ENCODE data around the gene WDR72. TPM values are rescaled to one million over a fixed set of nuclear protein-coding genes. Genes with fewer than 3 reads are reported as not detected.

WDR72 gene
- total and polyA plus RNA-seq, 11 donors = 0.01 to 0.11 (median 0.08) TPM; not detected in 8

DNA sequence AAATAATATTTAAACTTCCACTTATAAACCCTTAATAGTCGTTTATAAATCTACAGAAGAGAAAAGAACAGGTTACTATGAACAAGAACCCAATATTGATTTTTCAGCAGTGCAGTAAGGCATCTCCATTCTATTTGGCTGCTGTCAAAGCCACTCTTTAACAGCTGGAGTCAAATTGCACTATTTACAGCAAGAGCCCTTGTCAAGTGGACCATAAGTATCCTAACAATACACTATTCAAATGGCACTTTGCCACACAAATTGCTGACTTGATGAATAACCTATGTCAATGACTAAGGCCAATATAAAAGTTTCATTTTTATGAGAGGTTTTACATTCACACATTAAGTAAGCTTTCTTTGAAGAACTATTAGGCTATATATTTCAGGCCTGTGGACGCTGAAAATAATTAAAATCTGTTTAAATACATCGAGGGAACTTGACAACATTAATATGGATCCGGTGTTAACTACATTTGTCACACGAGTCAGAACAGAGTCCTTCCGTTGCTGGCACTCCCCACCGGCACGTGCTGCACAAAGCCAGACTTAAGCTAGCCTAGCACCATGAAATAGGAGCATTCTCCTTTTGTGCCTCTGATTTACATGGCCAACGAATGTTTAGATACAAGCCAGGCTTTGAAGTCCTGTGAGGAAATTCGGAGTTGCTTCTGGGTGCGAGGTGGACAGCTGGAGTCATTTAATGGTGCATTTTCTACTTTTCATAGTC is 100.5 kb downstream of the WDR72 start:
- Histone ChIP-seq H3K27me3 (peaks cover 0 to 5% (median 0%) of the 10 kb centered on the region in 9 donors), H3K9me3 (no peaks in the 10 kb centered on the region), H3K4me1 (no peaks in the 10 kb centered on the region), H3K36me3 (no peaks in the 10 kb centered on the region), H3K27ac (no peak overlapping the region), H3K4me3 (no peak overlapping the region)
- ATAC-seq (no peak), DNase-seq (no peak)
- TF ChIP-seq, protein P1, sequence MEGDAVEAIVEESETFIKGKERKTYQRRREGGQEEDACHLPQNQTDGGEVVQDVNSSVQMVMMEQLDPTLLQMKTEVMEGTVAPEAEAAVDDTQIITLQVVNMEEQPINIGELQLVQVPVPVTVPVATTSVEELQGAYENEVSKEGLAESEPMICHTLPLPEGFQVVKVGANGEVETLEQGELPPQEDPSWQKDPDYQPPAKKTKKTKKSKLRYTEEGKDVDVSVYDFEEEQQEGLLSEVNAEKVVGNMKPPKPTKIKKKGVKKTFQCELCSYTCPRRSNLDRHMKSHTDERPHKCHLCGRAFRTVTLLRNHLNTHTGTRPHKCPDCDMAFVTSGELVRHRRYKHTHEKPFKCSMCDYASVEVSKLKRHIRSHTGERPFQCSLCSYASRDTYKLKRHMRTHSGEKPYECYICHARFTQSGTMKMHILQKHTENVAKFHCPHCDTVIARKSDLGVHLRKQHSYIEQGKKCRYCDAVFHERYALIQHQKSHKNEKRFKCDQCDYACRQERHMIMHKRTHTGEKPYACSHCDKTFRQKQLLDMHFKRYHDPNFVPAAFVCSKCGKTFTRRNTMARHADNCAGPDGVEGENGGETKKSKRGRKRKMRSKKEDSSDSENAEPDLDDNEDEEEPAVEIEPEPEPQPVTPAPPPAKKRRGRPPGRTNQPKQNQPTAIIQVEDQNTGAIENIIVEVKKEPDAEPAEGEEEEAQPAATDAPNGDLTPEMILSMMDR (IDR thresholded peaks at IDR 0.05) = no peak
- TF ChIP-seq POLR2A (IDR thresholded peaks at IDR 0.05) = no peak
- 48 to 56% (median 51%) methylated on average over 11 of the region's 11 CpGs for WGBS, 4 donors
- intact Hi-C loops (cut with DNase I) = no loop called here

DNA sequence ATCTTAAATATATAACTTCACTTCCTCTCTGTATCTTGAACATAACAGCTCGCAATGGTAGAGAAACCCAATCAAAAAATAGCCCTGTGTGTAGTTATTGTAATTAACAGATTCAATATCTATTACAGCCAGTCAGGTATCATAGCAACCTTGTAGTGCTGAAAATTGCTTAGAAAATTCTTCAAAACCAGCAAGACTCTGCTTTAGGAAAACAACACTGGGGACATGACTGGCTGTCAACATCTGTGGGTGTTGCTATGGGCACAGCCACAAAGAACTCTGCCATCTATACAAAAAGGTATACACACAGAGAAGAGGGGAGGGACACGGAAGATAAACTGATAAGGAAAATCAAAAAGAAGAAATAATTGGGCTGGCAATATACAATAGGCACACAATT is 101.2 kb downstream of the WDR72 start:
- peaks cover 0 to 7% (median 0%) of the 10 kb centered on the region in 9 donors for H3K27me3 ChIP-seq
- no peaks in the 10 kb centered on the region for H3K9me3 ChIP-seq
- no peak for ATAC-seq
- no peaks in the 10 kb centered on the region for H3K36me3 ChIP-seq
- no peaks in the 10 kb centered on the region for H3K4me1 ChIP-seq
- no peak overlapping the region for H3K27ac ChIP-seq
- WGBS, 4 donors = 62 to 78% (median 70%) methylated on average over 2 of the region's 2 CpGs
- DNase-seq = no peak
- intact Hi-C loops (cut with DNase I) = no loop called here
- TF ChIP-seq, protein P1 (IDR thresholded peaks at IDR 0.05) = no peak
- no peak for TF ChIP-seq POLR2A (IDR thresholded peaks at IDR 0.05)
- no peak overlapping the region for H3K4me3 ChIP-seq

DNA sequence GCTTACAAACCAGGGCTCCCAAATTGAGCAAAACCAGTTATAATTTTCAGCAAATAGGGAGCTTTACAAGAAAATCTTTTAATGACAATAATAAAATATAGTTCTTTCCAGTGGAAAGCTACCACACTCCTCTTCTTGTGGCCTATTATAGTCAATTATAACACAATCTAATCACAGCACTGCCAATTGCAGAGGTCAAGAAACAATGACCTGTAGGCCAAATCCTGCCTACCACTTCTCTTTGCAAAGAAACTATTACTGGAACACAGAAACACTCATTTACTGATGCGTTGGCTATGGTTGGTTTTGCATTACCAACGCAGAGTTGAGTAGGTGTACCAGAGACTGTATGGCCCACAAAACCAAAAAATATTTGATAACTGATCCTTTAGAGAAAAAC is 110.5 kb downstream of the WDR72 start:
- no peaks in the 10 kb centered on the region for H3K9me3 ChIP-seq
- no peaks in the 10 kb centered on the region for H3K36me3 ChIP-seq
- WGBS, 4 donors = 71 to 92% (median 87%) methylated on average over 2 of the region's 2 CpGs
- no peak for TF ChIP-seq POLR2A (IDR thresholded peaks at IDR 0.05)
- TF ChIP-seq, protein P1 (IDR thresholded peaks at IDR 0.05) = no peak
- no peak for ATAC-seq
- intact Hi-C loops (cut with DNase I) = no loop called here
- no peaks in the 10 kb centered on the region for H3K4me1 ChIP-seq
- no peak overlapping the region for H3K4me3 ChIP-seq
- DNase-seq = no peak
- peaks cover 0 to 4% (median 0%) of the 10 kb centered on the region in 9 donors for H3K27me3 ChIP-seq
- H3K27ac ChIP-seq = no peak overlapping the region

DNA sequence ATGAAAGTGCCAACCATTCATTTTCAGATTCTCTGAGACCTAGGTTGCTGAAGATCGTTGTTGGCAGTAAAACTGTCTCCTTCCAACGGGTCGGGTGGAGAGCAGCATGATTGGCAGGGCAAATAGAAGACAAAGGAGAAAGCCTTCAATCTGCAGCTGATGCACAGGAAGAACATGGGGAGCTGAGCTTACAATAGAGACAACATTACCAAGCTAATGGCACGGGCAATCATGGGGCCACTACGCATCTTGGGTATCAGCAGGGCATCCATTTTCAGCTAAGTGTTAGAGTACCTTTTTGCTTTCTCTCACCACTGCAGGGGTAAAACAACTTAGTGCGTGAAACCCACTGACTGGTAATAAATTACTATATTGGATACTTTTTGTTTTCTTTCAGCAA is 114.8 kb downstream of the WDR72 start:
- Histone ChIP-seq H3K27ac (no peak overlapping the region), H3K27me3 (peaks cover 0 to 5% (median 0%) of the 10 kb centered on the region in 9 donors), H3K36me3 (no peaks in the 10 kb centered on the region), H3K9me3 (no peaks in the 10 kb centered on the region), H3K4me3 (no peak overlapping the region), H3K4me1 (no peaks in the 10 kb centered on the region)
- intact Hi-C loops (cut with DNase I) = no loop called here
- no peak for TF ChIP-seq POLR2A (IDR thresholded peaks at IDR 0.05)
- TF ChIP-seq, protein P1 (IDR thresholded peaks at IDR 0.05) = no peak
- WGBS, 4 donors = 68 to 80% (median 73%) methylated on average over 6 of the region's 6 CpGs
- DNase-seq (peak in 1 of 5 donors; percentile 10), ATAC-seq (no peak)

Data from heart left ventricle (tissue), 16 donors.